OCI-LY3 (cell line): ENCODE data around the gene CLPX.

Experiments
- CTCF ChIP-seq: fragments of 200-600, 300-600 bp; sonication (generic); IDR thresholded peaks from 2 replicates; pipeline ENCODE4 v1.5.1; 2014; ENCODE audit warnings: antibody characterized with exemption, low read length, low read depth
- EZH2phosphoT487 ChIP-seq: fragments of 200-600 bp; shearing (Covaris generic); IDR thresholded peaks from 2 replicates; pipeline ENCODE4 v1.6.1; 2018; ENCODE audit warnings: antibody characterized with exemption, mixed run types, low read depth

- no peak for TF ChIP-seq CTCF
- no peak for TF ChIP-seq EZH2phosphoT487
These were observed 32.7 kb upstream of the CLPX start for GRCh38 chr15:65217526-65218482.
